GM13976 (cell line): ENCODE data around the gene ABCD2.

ENCODE experiments used
- DNase-seq: peaks from one replicate; pipeline ENCODE4 v3.0.0; 2012; ENCODE audit warnings: low spot score
- in situ Hi-C: fragments of 300-500 bp; cut with MboI; formaldehyde crosslinking; loops from one replicate; pipeline ENCODE4 v1.12.0; 2022; ENCODE audit warnings: low sequenced_read_pairs, mixed read lengths, inconsistent platforms; ENCODE audit not compliant: unreplicated experiment
- TF ChIP-seq, protein P1 (sequence below): IDR thresholded peaks from 2 replicates; pipeline ENCODE4 v1.5.1; 2012; ENCODE audit warnings: borderline replicate concordance, mild to moderate bottlenecking; ENCODE audit not compliant: insufficient read depth; ENCODE audit errors: extremely low read depth, missing control alignments, control extremely low read depth

The ABCD2 gene

DNA sequence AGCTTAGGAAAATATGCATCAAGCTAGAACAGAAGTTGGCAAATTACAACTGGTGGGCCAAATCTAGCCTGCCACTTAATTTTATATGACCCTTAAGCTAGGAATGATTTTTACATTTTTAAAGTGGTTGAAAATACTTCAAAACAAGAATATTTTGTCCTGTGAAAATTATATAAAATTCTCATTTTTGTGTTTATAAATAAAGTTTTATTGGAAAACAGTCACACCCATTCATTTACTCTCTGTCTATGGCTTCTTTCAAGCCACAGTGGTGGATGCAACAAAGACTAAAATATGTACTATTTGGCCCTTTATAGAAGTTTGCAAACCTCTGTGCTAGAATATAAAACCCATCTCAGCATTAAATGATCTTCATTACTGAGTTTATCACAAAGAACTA is 2.1 kb upstream of the ABCD2 start:
- DNase-seq, result no peak
- in situ Hi-C loops, result loop anchor here (25.0 kb wide), 3 partner anchors 109 to 309 kb away; partner anchors contain the start of gene KIF21A

DNA sequence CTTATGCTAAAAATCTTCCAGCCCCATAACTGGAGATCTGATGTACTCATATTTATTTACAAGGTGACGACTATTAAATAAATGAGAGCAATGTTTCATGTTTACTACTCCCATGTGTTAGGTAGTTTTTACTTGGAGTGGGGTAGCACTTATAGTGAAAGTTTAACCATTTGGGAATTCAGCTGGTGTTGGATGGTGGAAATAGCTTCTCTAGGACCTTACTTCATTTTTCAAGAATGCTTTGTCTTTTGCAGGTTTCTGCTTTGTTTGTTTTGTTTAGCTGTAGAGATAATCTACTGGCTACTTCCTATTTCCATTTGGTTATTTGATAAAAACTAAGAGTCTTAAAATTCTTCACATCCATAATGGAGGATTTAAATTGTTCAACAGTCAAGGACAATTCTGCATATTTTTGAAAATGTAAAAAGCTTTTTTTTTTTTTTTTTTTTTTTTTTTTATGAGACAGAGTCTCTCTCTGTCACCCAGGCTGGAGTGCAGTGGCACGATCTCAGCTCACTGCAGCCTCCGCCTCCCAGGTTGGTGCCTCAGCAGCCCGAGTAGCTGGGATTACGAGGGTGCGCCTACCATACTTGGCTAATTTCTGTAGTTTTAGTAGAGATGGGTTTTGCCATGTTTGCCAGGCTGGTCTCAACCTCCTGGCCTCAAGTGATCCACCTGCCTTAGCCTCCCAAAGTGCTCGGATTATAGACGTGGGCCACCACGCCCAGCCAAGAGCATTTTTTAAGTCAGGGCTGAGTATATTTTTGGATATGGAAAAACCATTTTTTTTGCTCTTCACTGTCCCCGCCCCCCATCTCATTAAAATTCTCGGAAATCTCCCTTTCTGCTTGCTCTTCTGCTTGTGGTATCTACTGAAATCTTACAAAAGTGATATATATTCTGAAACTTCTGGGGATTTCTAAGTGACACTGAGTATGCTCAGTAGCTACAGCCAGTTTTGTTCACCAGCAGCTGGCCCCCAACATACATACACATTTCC is 1.4 kb upstream of the ABCD2 start:
- in situ Hi-C loops, result loop anchor here (25.0 kb wide), 3 partner anchors 109 to 309 kb away; partner anchors contain the start of gene KIF21A
- TF ChIP-seq, protein P1, sequence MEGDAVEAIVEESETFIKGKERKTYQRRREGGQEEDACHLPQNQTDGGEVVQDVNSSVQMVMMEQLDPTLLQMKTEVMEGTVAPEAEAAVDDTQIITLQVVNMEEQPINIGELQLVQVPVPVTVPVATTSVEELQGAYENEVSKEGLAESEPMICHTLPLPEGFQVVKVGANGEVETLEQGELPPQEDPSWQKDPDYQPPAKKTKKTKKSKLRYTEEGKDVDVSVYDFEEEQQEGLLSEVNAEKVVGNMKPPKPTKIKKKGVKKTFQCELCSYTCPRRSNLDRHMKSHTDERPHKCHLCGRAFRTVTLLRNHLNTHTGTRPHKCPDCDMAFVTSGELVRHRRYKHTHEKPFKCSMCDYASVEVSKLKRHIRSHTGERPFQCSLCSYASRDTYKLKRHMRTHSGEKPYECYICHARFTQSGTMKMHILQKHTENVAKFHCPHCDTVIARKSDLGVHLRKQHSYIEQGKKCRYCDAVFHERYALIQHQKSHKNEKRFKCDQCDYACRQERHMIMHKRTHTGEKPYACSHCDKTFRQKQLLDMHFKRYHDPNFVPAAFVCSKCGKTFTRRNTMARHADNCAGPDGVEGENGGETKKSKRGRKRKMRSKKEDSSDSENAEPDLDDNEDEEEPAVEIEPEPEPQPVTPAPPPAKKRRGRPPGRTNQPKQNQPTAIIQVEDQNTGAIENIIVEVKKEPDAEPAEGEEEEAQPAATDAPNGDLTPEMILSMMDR, result no peak
- DNase-seq, result peak; percentile 48

More for the DNA sequence above, 2.1 kb upstream of the ABCD2 start:
- TF ChIP-seq, protein P1, result no peak

DNA sequence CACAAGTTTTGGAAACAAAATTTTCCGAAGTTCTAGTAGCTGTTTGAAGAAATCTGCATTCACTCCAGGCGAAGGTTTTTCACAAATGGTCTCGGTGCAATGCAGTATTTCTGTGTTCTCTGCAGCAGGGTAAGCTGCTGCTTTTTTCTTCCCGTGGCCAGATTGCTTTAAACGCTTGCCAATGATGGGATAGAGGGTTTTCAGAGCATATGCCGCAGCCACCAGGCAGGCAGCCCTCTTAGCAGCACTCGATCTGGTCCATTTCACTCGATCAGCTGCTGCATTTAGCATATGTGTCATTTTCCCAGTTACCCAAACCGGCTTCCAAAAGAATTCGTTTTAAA is 315 bp downstream of the ABCD2 start:
- DNase-seq, result no peak
- in situ Hi-C loops, result loop anchor here (25.0 kb wide), 3 partner anchors 107 to 307 kb away; partner anchors contain the start of gene KIF21A
- TF ChIP-seq, protein P1, result no peak

DNA sequence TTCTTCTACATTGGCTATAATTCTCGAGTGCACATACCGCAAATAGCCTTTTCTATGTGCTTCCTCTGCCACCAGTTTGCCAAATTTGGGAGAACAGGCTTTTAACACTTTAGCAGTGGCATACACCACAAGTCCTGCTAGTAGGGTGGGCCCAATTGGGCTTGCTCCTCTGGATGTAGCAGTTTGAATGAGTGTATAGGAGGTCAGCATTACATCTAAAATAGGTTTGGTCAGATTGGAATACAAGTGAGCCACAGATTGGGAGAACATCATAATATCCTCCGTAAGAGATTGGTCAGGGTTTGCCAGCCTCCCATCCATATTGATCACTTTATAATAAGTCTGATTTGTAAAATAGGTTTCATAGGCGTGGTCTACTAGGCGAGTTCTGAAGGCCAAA is 902 bp downstream of the ABCD2 start:
- no peak for DNase-seq
- TF ChIP-seq, protein P1, result no peak
- in situ Hi-C loops, result loop anchor here (25.0 kb wide), 3 partner anchors 106 to 306 kb away; partner anchors contain the start of gene KIF21A

DNA sequence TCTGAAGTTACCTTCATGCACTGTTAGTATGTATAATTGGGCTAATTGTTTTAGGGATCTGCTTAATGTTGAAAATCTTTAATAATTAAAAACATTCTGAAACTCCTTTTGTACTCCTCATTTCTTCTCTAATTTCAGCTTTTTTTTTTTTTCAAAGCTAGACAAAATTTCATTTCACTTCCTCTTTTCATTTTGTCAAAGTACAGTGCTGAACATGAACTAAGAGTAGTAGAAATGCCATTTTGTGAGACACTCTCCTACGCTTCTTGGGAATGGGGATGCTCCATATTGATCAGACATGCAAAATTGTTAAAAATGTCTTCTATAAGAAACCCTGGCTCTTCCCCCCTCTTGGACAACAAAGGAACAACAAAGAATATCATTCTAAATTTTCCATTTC is 1.7 kb downstream of the ABCD2 start:
- no peak for DNase-seq
- in situ Hi-C loops, result loop anchor here (25.0 kb wide), 3 partner anchors 106 to 306 kb away; partner anchors contain the start of gene KIF21A
- TF ChIP-seq, protein P1, result no peak

DNA sequence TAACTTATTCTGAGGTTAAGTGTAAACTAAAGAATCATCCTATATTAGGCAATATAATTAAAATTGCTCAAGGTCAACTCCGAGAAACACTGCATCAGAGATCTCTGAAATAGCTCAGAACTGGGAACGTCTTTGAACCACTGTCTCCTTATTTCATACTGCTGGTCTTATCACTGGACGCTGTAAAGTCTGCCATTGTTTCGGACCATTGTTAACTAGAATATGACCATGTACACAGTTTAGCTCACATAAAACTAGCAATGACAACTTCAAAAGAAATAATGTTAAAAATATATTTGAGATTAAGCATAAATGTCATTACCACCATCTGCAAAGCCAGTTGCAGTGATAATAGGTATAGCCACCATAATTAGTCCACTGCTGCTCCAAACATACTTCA is 2.9 kb downstream of the ABCD2 start:
- in situ Hi-C loops, result loop anchor here (25.0 kb wide), 3 partner anchors 104 to 304 kb away; partner anchors contain the start of gene KIF21A
- no peak for DNase-seq
- TF ChIP-seq, protein P1, result no peak
